BJ (cell line): ENCODE measurements around the gene TNIK. TPM values are rescaled to one million over a fixed set of nuclear protein-coding genes. Genes with fewer than 3 reads are reported as not detected.

ENCODE experiments used
- CTCF ChIA-PET: fragments of 350-600 bp; formaldehyde crosslinking; extraction: SDS; loops from one replicate; lab custom pipeline; 2021; ENCODE audit warnings: antibody characterized with exemption, inconsistent platforms; lab: Yijun Ruan, JAX
- POLR2A ChIA-PET: fragments of 300-600 bp; sonication (Branson Sonifier 250); formaldehyde crosslinking; extraction: SDS; loops from one replicate; lab custom pipeline; 2021; ENCODE audit warnings: antibody characterized with exemption; lab: Charles Lee
- DNase-seq: peaks from one replicate; pipeline ENCODE4 v3.0.0-alpha.2; 2011; ENCODE audit warnings: low read depth
- H3K27me3 ChIP-seq: 2 replicates; pipeline ENCODE4 v1.6.0; 2011; ENCODE audit warnings: low read length; ENCODE audit not compliant: control insufficient read depth, insufficient read depth
- H3K36me3 ChIP-seq: 2 replicates; pipeline ENCODE4 v1.5.1; 2011; ENCODE audit warnings: low read length; ENCODE audit not compliant: control insufficient read depth, insufficient read depth
- H3K4me3 ChIP-seq: 2 replicates; pipeline ENCODE4 v1.5.1; 2011; ENCODE audit warnings: low read depth, mild to moderate bottlenecking, control low read depth, low read length
- polyA plus RNA-seq: library from polyadenylated mRNA; depleted of rRNA; stranded (reverse); fragments of >200 nt; gene quantifications from 2 replicates; pipeline ENCODE4 v1.2.3, GENCODE V29; 2011
- TF ChIP-seq, protein P1 (sequence below): IDR thresholded peaks from 2 replicates; pipeline ENCODE4 v1.5.1; 2011; ENCODE audit warnings: low read depth, mild to moderate bottlenecking, control low read depth, inconsistent platforms, low read length, moderate library complexity; ENCODE audit not compliant: insufficient read depth

Gene TNIK
- polyA plus RNA-seq, 1 experiment = 2.1 TPM

DNA sequence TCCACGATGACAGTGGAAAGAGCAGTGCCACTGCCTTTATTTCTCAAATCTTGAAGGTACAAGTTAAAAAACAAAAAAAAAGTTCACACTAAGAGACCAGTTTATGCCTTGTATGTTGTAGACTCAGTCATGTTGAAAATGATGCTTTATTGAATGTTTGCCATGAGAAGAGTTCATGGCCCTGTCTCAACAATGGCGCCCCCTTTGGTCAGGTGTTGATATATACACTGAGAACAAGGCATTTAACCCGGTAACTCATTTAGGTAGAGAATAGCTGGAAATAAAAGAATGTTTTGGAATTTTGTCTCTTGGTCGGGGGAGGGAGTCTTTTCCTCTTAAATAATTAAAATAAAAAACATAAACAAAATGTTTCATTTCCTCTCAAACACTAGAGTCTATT, 288.1 kb downstream of the TNIK start:
- no peaks in the 10 kb centered on the region for H3K36me3 ChIP-seq
- ChIA-PET POLR2A (no interaction called here), CTCF (interaction anchor here (0.7 to 2.2 kb wide), 2 partner anchors 194 to 395 kb away, joined by 3 to 7 read pairs; no protein-coding TSS in a partner anchor)
- H3K27me3 ChIP-seq = no peaks in the 10 kb centered on the region
- H3K4me3 ChIP-seq = no peak overlapping the region
- TF ChIP-seq, protein P1, sequence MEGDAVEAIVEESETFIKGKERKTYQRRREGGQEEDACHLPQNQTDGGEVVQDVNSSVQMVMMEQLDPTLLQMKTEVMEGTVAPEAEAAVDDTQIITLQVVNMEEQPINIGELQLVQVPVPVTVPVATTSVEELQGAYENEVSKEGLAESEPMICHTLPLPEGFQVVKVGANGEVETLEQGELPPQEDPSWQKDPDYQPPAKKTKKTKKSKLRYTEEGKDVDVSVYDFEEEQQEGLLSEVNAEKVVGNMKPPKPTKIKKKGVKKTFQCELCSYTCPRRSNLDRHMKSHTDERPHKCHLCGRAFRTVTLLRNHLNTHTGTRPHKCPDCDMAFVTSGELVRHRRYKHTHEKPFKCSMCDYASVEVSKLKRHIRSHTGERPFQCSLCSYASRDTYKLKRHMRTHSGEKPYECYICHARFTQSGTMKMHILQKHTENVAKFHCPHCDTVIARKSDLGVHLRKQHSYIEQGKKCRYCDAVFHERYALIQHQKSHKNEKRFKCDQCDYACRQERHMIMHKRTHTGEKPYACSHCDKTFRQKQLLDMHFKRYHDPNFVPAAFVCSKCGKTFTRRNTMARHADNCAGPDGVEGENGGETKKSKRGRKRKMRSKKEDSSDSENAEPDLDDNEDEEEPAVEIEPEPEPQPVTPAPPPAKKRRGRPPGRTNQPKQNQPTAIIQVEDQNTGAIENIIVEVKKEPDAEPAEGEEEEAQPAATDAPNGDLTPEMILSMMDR = no peak
- no peak for DNase-seq

DNA sequence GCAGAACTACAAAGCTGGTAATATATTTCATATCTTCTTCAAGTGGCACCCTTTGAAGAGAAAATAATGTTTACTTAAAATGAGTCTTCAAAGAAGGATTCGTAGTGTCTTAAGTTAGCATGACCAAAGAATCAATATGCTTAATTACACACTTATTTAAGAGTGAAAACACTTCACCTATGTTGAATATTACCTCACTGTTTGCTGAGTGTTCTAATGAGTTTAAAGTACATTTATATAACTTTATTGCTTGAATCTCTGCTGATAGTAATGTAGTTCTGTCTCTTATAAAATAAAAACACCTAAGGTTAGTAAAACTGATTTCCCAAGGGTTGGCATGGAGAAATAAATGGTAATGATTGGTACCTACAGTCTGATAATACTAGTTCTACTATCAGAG, 290.3 kb downstream of the TNIK start:
- TF ChIP-seq, protein P1 = no peak
- POLR2A ChIA-PET = no interaction called here
- no peaks in the 10 kb centered on the region for H3K36me3 ChIP-seq
- no peak for DNase-seq
- no peak overlapping the region for H3K4me3 ChIP-seq
- CTCF ChIA-PET = interaction anchor here (2.2 kb wide), 1 partner anchor 397 kb away, joined by 7 read pairs; no protein-coding TSS in a partner anchor
- H3K27me3 ChIP-seq = no peaks in the 10 kb centered on the region

DNA sequence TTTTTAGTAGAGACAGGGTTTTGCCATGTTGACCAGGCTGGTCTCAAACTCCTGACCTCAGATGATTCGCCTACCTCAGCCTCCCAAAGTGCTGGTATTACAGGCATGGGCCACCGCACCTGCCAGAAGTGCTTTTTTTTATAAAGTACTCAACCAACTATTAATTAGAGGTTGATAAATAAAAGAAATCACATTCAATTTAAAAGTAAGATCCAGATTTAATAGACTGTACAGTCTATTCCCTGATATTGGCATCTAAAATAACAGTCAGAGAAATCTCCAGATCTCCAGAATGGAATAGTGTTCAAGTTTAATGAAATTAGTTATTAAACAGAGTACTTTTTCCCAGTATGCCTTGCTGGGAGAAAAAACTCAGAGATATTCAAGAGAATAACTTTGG, 290.8 kb downstream of the TNIK start:
- ChIA-PET CTCF (no interaction called here), POLR2A (no interaction called here)
- no peak for DNase-seq
- TF ChIP-seq, protein P1 = no peak
- Histone ChIP-seq H3K27me3 (no peaks in the 10 kb centered on the region), H3K36me3 (no peaks in the 10 kb centered on the region), H3K4me3 (no peak overlapping the region)

DNA sequence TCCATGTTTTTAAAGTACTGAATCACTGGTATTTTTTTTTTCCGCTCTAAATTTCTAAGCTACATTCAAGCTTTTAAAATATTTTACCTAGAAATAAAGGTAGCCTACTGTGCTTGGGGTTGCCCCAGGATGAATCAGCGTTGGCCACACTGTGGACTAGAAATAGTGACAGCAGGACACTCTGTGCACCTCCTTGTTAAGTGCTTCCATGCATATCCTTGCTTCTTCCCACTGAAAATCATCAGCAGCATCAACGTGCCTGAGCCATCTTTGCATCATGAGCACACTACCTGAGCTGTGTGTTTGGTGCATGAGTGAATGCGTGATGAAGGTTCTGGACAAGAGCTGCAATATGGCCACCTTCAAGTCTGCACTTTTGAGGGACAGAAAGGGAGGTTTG, 291.7 kb downstream of the TNIK start:
- H3K4me3 ChIP-seq = no peak overlapping the region
- H3K27me3 ChIP-seq = no peaks in the 10 kb centered on the region
- no peak for DNase-seq
- H3K36me3 ChIP-seq = no peaks in the 10 kb centered on the region
- ChIA-PET POLR2A (no interaction called here), CTCF (interaction anchor here (1.1 to 2.0 kb wide), 4 partner anchors 9 to 207 kb away, joined by 3 to 7 read pairs (median 4); no protein-coding TSS in a partner anchor)
- TF ChIP-seq, protein P1 = no peak

- ChIA-PET CTCF (interaction anchor here (0.7 to 2.0 kb wide), 5 partner anchors 9 to 206 kb away, joined by 3 to 7 read pairs (median 3); no protein-coding TSS in a partner anchor), POLR2A (no interaction called here)
- DNase-seq = no peak
- TF ChIP-seq, protein P1 = peak; percentile 48
- Histone ChIP-seq H3K4me3 (no peak overlapping the region), H3K36me3 (no peaks in the 10 kb centered on the region), H3K27me3 (no peaks in the 10 kb centered on the region)
Measured at GRCh38 chr3:171168086-171168485, 292.1 kb downstream of the TNIK start.
